Measurements from ENCODE around the gene HLA-DMA.
A peak's percentile ranks its signal among the peaks of the same experiment; 100 is the strongest.
"Not testable (repeated sequence)": the region's sequence is repeated elsewhere in the genome, so short reads cannot be mapped to it uniquely, and the experiment has no call there.

Gene HLA-DMA

GRCh38 chr6:32950449-32950848 lies 2.4 kb downstream of the HLA-DMA start:
- no peak for DNase-seq

DNA sequence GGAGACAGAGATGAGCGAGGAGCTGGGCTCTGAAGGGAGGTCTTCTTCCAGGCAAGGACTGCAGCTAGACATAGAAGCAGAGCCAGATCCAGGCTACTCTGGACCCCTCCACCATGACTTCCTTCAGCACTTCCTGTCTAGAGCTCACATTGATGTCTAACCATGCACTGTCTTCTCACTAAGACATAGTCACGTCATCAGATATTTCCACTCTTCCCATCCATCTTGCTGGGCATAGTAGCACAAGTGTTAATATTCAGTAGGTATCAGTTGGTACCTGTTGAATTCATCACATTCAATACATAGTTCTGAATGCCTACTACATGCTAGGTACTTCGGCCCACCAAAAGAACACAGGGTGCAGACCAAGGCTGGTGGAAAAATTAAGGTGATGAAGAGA lies 2.9 kb downstream of the HLA-DMA start:
- no peak for DNase-seq

DNA sequence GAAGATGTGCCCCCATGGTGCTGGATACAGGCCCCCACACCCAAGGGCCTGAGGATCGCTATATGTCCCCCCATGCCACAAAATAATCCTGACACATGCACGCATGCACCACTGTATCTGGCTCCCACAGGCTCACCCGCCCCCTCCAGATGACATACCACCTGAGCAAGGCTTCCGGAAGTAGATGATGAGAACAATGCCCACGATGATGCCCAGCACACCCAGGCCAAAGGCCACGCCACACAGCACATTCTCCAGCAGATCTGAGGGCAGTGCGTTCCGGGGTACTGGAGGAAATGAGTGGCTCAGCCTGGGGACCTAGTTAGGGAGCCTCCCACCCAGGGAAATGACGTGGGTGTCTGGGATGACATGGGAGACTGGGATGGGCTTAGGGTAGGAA lies 3.8 kb downstream of the HLA-DMA start:
- DNase-seq: no peak

GRCh38 chr6:32947552-32948465 lies 5.1 kb downstream of the HLA-DMA start:
- no peak for DNase-seq

- no peak for DNase-seq
These were observed 6.0 kb downstream of the HLA-DMA start for GRCh38 chr6:32946893-32947292.

DNA sequence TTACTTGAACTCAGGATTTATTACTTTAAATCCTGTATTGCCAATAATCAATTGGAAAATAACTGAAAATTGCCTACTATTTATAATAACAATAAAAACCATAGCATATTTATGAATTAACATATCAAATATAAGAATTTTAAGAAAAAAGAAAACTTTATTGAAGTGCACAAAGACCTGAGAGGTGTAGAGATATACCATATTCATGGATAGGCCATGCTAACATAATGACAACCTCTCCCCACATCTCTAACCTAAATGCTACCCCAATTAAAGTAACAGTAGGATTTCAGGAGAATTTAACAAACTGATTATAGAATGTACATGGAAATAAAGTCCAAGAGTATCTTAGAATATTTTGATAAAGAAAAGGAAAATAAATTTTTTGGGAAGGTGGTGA lies 6.9 kb downstream of the HLA-DMA start:
- no peak for DNase-seq

GRCh38 chr6:32945108-32945760 lies 7.7 kb downstream of the HLA-DMA start:
- no peak for DNase-seq

DNA sequence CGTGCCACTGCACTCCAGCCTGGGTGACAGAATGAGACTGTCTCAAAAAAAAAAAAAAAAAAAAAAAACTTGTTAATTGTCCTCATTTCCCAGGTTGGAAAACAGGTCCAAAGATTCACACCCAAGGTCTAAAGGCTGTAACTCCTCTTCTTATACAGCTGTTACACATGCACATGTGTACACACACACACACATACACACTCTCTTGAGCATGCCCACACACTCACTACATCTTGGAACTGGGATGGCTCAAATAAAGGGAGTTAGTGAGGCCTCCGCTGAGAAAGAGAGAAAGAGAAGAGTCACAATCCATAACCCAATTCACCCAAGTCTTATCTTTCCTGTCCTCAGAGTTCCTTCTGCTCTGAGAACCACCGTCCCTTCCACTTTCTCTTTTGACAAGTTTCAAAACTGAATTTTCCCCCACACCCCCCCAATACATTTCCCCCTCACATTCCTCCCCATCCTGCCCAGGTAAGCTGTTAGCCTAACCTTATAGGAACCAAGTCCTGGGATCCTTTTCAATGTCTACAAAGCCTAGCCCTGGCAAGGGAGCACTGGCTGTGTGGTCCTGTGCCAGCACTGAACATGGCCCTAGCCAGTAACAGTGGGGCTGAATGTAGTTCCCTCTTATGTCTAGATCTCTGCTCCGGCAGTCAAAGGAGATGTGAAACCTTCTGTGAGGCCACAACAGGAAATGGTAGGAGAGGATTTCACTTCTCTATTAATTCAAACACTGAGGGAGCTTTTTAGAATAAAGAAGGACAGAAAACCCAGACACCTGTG lies 8.8 kb downstream of the HLA-DMA start:
- DNase-seq: no peak

DNA sequence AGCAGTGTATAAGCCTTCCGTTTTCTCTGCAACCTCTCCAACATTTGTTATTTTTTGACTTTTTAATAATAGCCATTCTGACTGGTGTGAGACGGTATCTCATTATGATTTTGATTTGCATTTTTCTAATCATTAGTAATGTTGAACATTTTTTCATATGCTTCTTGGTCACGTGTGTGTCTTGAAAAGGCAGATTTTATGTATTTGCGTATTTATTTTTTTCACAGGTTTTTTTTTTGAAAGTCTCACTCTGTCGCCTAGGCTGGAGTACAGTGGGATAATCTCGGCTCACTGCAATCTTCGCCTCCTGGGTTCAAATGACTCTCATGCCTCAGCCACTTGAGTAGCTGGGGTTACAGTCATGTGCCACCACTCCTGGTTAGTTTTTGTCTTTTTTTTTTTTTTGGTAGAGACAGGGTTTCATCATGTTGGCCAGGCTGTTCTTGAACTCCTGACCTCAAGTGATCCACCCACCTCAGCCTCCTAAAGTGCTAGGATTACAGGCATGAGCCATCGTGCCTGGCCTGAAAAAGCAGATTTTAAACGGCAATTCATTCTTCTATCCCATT lies 10.3 kb downstream of the HLA-DMA start:
- DNase-seq: not testable (repeated sequence)

DNA sequence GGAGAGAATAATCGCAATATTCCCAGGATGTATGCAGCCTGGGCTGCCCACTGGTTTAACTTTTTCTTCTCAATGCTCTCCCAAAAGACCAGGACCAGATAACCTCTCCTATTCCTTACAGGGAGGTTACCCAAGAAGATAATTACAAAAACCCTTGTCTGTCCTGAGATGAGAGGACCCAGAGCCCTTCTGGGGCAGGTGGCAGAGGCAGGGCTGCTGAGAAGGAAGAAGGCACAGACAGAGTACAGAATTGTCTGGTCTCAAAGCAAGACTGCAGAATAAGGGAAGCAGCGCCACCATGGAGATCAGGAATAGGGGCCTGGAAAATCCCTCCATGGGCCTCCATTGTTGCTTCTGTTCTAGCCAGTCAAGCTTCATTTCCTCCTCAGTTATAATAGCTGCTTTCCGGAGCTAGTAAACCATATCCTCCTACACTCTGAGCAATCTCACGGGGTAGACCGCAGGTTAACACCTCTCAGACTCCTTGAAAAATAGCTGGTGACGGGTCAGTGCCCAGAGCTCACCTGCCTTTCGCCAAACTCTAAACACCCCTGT lies 11.6 kb downstream of the HLA-DMA start:
- no peak for DNase-seq

- DNase-seq: no peak
These were observed 12.2 kb downstream of the HLA-DMA start, which contains the start of gene HLA-DMB for GRCh38 chr6:32940656-32941213. TSS of gene HLA-DMB (minus strand) at chr6:32941028. CDS start at chr6:32940807, 221 bp downstream.

DNA sequence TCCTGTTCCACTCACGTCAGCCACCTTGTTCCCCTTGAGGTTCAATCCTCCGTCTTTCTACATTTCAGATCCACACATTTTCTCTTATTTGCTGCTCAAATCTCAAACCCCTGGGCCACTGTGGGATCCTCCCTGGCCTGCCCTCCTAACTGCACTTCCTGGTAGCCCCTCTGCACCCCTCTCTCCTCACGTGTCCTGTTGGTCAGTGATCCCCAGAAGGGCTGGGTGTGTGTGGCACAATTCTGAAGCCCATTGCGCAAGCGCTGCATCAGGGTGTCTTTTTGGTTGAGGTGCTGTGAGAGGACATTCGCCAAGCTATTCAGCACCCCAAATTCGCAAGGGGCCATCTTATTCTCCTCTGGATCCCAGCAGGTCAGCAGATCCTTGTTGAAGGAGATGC lies 14.4 kb downstream of the HLA-DMA start:
- no peak for DNase-seq

- no peak for DNase-seq
These were observed 15.7 kb downstream of the HLA-DMA start for GRCh38 chr6:32937230-32937633.

GRCh38 chr6:32936239-32937152 lies 16.4 kb downstream of the HLA-DMA start:
- DNase-seq: no peak

DNA sequence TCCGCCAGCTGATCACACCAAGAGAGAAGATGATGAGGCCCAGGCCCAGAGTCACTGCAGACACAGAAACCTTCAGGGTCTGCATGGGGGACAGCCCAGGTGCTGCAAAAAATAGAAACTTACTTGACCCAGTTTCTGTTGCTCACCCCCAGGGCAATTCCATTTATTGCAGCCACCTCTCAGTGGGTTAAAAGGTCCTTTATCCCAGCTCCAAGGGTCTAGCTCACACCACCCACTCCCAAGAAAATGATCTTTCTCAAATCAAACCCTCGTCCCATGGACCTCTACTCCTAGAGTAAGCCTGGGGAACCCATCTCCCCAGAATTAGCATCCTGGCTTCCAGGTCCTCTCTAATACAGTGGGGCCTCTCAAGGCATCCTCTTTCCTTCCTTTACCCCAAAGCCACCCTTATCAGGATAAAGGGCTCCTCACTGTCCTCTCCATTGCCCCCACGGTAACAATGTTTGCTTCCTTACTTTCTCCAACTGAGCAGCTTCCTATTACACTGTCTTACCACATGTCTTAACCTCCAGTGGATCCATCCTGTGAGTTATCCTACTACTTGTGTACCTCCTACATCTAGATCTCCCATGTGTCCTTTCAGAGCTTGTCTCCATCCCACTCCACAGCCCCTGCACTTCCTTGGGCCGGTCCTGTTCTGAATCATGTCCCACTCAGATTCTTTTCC lies 17.2 kb downstream of the HLA-DMA start:
- no peak for DNase-seq

- DNase-seq: peak; percentile 30
These were observed 19.2 kb downstream of the HLA-DMA start for GRCh38 chr6:32933661-32934085.

DNA sequence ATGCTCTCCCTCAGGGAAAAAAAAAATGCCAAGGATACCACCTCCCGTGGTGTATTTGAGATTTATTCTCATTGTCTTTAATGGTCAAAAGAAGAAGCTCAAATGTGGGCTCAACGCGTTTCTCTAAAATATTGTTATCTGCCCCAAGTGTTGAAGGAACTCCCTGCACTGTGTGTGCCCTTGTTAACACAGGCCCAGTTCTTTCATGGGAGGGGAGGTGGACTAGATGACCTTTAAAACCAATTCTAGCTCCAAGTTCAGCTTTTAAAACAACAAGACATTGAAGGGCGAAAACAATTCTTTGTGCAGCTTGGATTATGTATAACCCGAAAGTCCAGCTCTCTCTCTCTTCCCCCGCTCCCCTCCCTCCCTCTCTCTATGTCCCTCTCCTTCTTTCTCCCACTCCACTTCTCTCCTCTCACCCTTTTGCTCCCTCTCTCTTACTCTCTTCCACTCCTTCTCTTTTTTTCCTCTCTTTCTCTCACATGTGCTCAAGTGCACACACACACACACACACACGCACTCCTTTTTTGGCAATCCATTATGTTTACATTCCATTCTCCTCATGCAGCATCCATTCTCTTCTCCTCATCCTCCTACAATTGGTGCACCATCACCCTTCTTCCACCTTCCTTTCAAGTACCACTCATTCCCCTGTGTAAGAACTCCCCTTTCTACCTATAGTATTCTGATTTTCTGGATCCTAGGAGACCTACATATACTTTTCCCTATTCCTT lies 20.6 kb downstream of the HLA-DMA start:
- no peak for DNase-seq

DNA sequence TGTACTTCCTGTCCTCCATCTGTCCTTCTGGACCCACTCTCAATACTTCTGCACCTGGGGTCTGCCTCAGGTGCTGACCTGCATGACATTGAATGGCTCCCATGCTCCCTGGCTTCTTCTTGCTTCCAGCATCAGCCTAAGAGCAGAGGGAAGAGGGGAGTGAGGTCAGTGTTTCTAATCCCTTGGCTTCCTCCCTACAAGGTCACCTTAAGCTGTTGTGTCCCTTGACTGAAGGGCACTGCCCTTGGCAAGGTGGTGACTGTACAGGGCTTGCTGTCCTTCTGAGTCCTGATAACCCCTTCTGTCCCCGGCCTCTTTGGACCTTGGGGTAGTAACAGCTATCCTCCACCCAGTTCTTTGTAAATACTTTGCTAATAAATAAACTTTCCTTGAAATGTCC lies 21.7 kb downstream of the HLA-DMA start:
- no peak for DNase-seq

DNA sequence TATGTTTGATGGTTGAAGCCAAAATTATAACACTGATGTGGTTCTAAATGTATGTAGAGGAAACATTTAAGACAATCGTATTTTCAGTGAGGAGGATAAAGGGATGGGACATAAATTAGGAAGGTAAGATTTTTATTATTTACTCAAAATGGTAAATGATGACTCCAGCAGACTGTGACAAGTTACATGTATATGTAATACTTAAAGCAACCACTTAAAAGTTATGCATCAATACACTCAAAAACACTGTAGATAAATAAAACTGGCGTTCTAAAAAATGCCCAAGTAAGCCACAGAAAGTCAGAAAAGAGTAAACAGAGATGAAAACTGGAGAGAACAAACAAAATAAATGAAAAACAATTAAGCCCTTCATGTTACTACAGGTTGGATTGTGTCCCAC lies 30.8 kb downstream of the HLA-DMA start:
- DNase-seq: no peak

- no peak for DNase-seq
These were observed 32.2 kb downstream of the HLA-DMA start for GRCh38 chr6:32920715-32921114.

All from NCI-H2171 (cell line).